Cerebellar cortex (tissue), 1 donor: ENCODE data around the gene NKX2-8.

Experiments
- DNase-seq: peaks from one replicate; pipeline ENCODE4 v3.0.0-alpha.2; 2015; ENCODE audit warnings: low spot score

The NKX2-8 gene

GRCh38 chr14:36582011-36582873 lies at the start of gene NKX2-8:
Gene NKX2-8 (minus strand): TSS chr14:36582614. CDS start chr14:36582389, 225 bp downstream.
- no peak for DNase-seq

GRCh38 chr14:36627981-36628380 lies 45.6 kb upstream of the NKX2-8 start:
- no peak for DNase-seq

- DNase-seq: no peak
Measured at GRCh38 chr14:36626151-36626550, 43.7 kb upstream of the NKX2-8 start.

GRCh38 chr14:36625436-36625835 lies 43.0 kb upstream of the NKX2-8 start:
- DNase-seq: no peak

GRCh38 chr14:36625014-36625413 lies 42.6 kb upstream of the NKX2-8 start:
- DNase-seq: no peak

- DNase-seq: no peak
Measured at GRCh38 chr14:36619853-36620252, 37.4 kb upstream of the NKX2-8 start.

GRCh38 chr14:36619131-36619530 lies 36.7 kb upstream of the NKX2-8 start:
- DNase-seq: no peak

- no peak for DNase-seq
Measured at GRCh38 chr14:36618641-36619040, 36.2 kb upstream of the NKX2-8 start.

GRCh38 chr14:36617824-36618223 lies 35.4 kb upstream of the NKX2-8 start:
- DNase-seq: no peak

GRCh38 chr14:36605506-36605857 lies 23.1 kb upstream of the NKX2-8 start:
- DNase-seq: no peak

- DNase-seq: peak; percentile 72
Measured at GRCh38 chr14:36604757-36605505, 22.5 kb upstream of the NKX2-8 start.

GRCh38 chr14:36600431-36600830 lies 18.0 kb upstream of the NKX2-8 start:
- no peak for DNase-seq

GRCh38 chr14:36591482-36591881 lies 9.1 kb upstream of the NKX2-8 start:
- DNase-seq: no peak

GRCh38 chr14:36588788-36589187 lies 6.4 kb upstream of the NKX2-8 start:
- no peak for DNase-seq

GRCh38 chr14:36588119-36588518 lies 5.7 kb upstream of the NKX2-8 start:
- no peak for DNase-seq

GRCh38 chr14:36585100-36585499 lies 2.7 kb upstream of the NKX2-8 start:
- DNase-seq: no peak

GRCh38 chr14:36583893-36584811 lies 1.7 kb upstream of the NKX2-8 start:
- DNase-seq: no peak

GRCh38 chr14:36583242-36583892 lies 953 bp upstream of the NKX2-8 start:
- no peak for DNase-seq

- no peak for DNase-seq
Measured at GRCh38 chr14:36582874-36583241, 444 bp upstream of the NKX2-8 start.

- no peak for DNase-seq
Measured at GRCh38 chr14:36580856-36581831, 1.3 kb downstream of the NKX2-8 start.
